K562 (cell line): ENCODE measurements around the gene RNF44. TPM values are rescaled to one million over a fixed set of nuclear protein-coding genes. Genes with fewer than 3 reads are reported as not detected.
"Not testable (repeated sequence)": the region's sequence is repeated elsewhere in the genome, so short reads cannot be mapped to it uniquely, and the experiment has no call there.

Experiments
- ATAC-seq: fragments of 200-7000 bp; cut with Tn5 transposase; 3 replicates; pipeline ENCODE4 v1.9.1; 2020; ENCODE audit warnings: moderate library complexity
- BruUV-seq: library from RNA; stranded (reverse); fragments of 400-500 nt; replicated peaks from 2 replicates; lab custom pipeline; 2021; lab: Mats Ljungman, UMichigan
- CTCF ChIA-PET: fragments of 300-600 bp; formaldehyde crosslinking; extraction: SDS; loops from one replicate; lab custom pipeline; 2021; ENCODE audit warnings: low intra/inter-chr PET ratio; lab: Yijun Ruan, JAX
- POLR2A ChIA-PET: fragments of 300-600, 350-650 bp; sonication (Branson Sonifier 250); formaldehyde crosslinking; extraction: SDS; loops from one replicate; lab custom pipeline; 2021; ENCODE audit warnings: antibody characterized with exemption, inconsistent platforms; lab: Yijun Ruan, JAX
- DNase-seq, 4 experiments: peaks; one replicate each; pipeline versions ENCODE4 v3.0.0 to v3.0.0-alpha.2; 2011 to 2018; ENCODE audit warnings: low spot score in 3 of 4, mixed read lengths in 3 of 4; ENCODE audit errors: extremely low read depth in 1 of 4
- FAIRE-seq: peaks from 2 replicates; lab custom pipeline; 2011; peaks lifted over from hg19 to GRCh38; lab: Jason Lieb, UNC
- H2AFZ ChIP-seq: 2 replicates; pipeline ENCODE4 v1.6.0; 2011; ENCODE audit warnings: low read depth, low read length, control low read depth, inconsistent platforms
- H3K27ac ChIP-seq: fragments of 200-600 bp; 3 replicates; pipeline ENCODE4 v1.8.0; 2011; ENCODE audit warnings: low read depth, mild to moderate bottlenecking, control low read depth, inconsistent platforms, low read length, moderate library complexity, mixed read lengths; ENCODE audit errors: extremely low read depth
- H3K27me3 ChIP-seq, 2 experiments: fragments of 300-600 bp in 1 of 2; 2 replicates in 1 of 2; 3 replicates in 1 of 2; pipeline versions ENCODE4 v1.6.0 to v1.8.0; 2011; ENCODE audit warnings: inconsistent platforms in 2 of 2, low read length in 2 of 2, mild to moderate bottlenecking in 1 of 2, mixed read lengths in 1 of 2, moderate library complexity in 1 of 2; ENCODE audit not compliant: control insufficient read depth in 2 of 2, insufficient read depth in 2 of 2
- H3K36me3 ChIP-seq: fragments of 300-600 bp; 3 replicates; pipeline ENCODE4 v1.8.0; 2011; ENCODE audit warnings: mild to moderate bottlenecking, low read length, inconsistent platforms; ENCODE audit not compliant: control insufficient read depth, insufficient read depth
- H3K4me1 ChIP-seq, 2 experiments: fragments of 200-600 bp in 1 of 2; replicated peaks in 1 of 2; 2 replicates in 1 of 2; 3 replicates in 1 of 2; pipeline versions ENCODE4 v1.5.1 to v1.8.0; 2011; ENCODE audit warnings: inconsistent platforms in 2 of 2, low read length in 2 of 2, mild to moderate bottlenecking in 1 of 2, mixed read lengths in 1 of 2, moderate library complexity in 1 of 2; ENCODE audit not compliant: control insufficient read depth in 2 of 2, insufficient read depth in 2 of 2
- H3K4me2 ChIP-seq: 2 replicates; pipeline ENCODE4 v1.6.1; 2011; ENCODE audit warnings: low read length, control low read depth, inconsistent platforms, mixed read lengths; ENCODE audit not compliant: insufficient read depth
- H3K4me3 ChIP-seq: fragments of 200-600 bp; sonication (generic), shearing (Covaris generic); 2 replicates; pipeline ENCODE4 v1.5.1; 2016; ENCODE audit warnings: control low read depth, inconsistent platforms
- H3K79me2 ChIP-seq: fragments of 200-600 bp; 3 replicates; pipeline ENCODE4 v1.8.0; 2011; ENCODE audit warnings: low read length, inconsistent platforms; ENCODE audit not compliant: control insufficient read depth, insufficient read depth
- H3K9ac ChIP-seq, 2 experiments: 2 replicates each; pipeline versions ENCODE4 v1.6.0 to v1.6.1; 2011; ENCODE audit warnings: low read depth in 2 of 2, low read length in 2 of 2, control low read depth in 1 of 2, inconsistent platforms in 1 of 2, mild to moderate bottlenecking in 1 of 2, mixed read lengths in 1 of 2; ENCODE audit not compliant: insufficient read depth in 1 of 2
- H3K9me1 ChIP-seq: one replicate; pipeline ENCODE4 v1.6.0; 2011; ENCODE audit warnings: inconsistent platforms, mild to moderate bottlenecking, low read length, moderate library complexity; ENCODE audit not compliant: control insufficient read depth, insufficient read depth
- H3K9me3 ChIP-seq: replicated peaks from 2 replicates; pipeline ENCODE4 v1.5.1; 2011; ENCODE audit warnings: low read depth, low read length, inconsistent platforms; ENCODE audit not compliant: control insufficient read depth, insufficient read depth
- H4K20me1 ChIP-seq: replicated peaks from 2 replicates; pipeline ENCODE4 v1.6.1; 2011; ENCODE audit warnings: low read length, inconsistent platforms, mixed read lengths; ENCODE audit not compliant: control insufficient read depth, insufficient read depth
- CREBBP ChIP-seq: IDR thresholded peaks from one replicate; pipeline ENCODE4 v1.6.1; 2012; ENCODE audit warnings: low read depth, mild to moderate bottlenecking, control low read depth, inconsistent platforms, low read length
- FOXA1 ChIP-seq: fragments of 450-650 bp; IDR thresholded peaks from 2 replicates; pipeline ENCODE4 v1.6.1; 2016; ENCODE audit warnings: mild to moderate bottlenecking, borderline replicate concordance
- PYGO2 ChIP-seq: fragments of 450-650 bp; IDR thresholded peaks from 2 replicates; pipeline ENCODE4 v1.6.1; 2016; ENCODE audit warnings: mild to moderate bottlenecking, missing genetic modification characterization, moderate library complexity, missing compliant biosample characterization
- TARDBP ChIP-seq: fragments of 450-650 bp; IDR thresholded peaks from 2 replicates; pipeline ENCODE4 v1.6.1; 2016
- ZNF121 ChIP-seq: sonication (generic); formaldehyde crosslinking; conservative IDR thresholded peaks from 2 replicates; pipeline ENCODE4 v1.8.0; 2022; ENCODE audit warnings: missing genetic modification reagents
- ZNF583 ChIP-seq: fragments of 250-450 bp; sonication (Bioruptor Pico); IDR thresholded peaks from 2 replicates; pipeline ENCODE4 v1.4.0; 2020
- WGBS: fragments of 100-300 bp; shearing (Covaris generic); methylation state at CpG from one replicate; pipeline ENCODE4 v1.1.6; 2016; ENCODE audit warnings: low coverage, mixed read lengths; ENCODE audit not compliant: insufficient coverage; ENCODE audit errors: missing lambda C conversion rate; 5-methylcytosine and 5-hydroxymethylcytosine counted together
- in situ Hi-C: fragments of 300-500 bp; cut with MboI; formaldehyde crosslinking; loops from 4 replicates; pipeline ENCODE4 v1.15.0; 2018; ENCODE audit warnings: inconsistent platforms, mixed read lengths
- intact Hi-C: fragments of 100-400 bp; cut with micrococcal nuclease; formaldehyde crosslinking; loops from 2 replicates; pipeline ENCODE4 v1.14.2; 2022
- polyA plus RNA-seq, 8 experiments: library from polyadenylated mRNA; depleted of rRNA in 4 of 8; stranded (reverse) in 5 of 8; unstranded in 3 of 8; fragments of >200 nt; fragmentation: Nextera tagmentation in 2 of 8; fragmentation: Illumina TruSeq in 1 of 8; extraction: Ambion mirVana in 2 of 8; extraction: Trizol in 1 of 8; gene quantifications; 2 replicates each; pipeline versions ENCODE4 v1.2.1 to v1.2.3, GENCODE V29; 2011 to 2014; ENCODE audit warnings: inconsistent platforms in 1 of 8, missing spikeins in 1 of 8
- total RNA-seq, 7 experiments: library from RNA; depleted of rRNA in 6 of 7; stranded (reverse); fragments of >200 nt in 6 of 7; fragmentation: Illumina TruSeq in 2 of 7; extraction: Trizol in 2 of 7; gene quantifications; 2 replicates each; pipeline versions ENCODE4 v1.2.1 to v1.2.3, GENCODE V29; 2011 to 2021; ENCODE audit warnings: low replicate concordance in 1 of 7
- TF ChIP-seq, protein P1 (sequence below): fragments of 250-450 bp; sonication (Bioruptor Pico); IDR thresholded peaks from 2 replicates; pipeline ENCODE4 v1.8.0; 2021; ENCODE audit warnings: borderline replicate concordance, mild to moderate bottlenecking, moderate library complexity; ENCODE audit not compliant: poor library complexity, severe bottlenecking
- TF ChIP-seq, protein P2 (sequence below): fragments of 450-650 bp; IDR thresholded peaks from 2 replicates; pipeline ENCODE4 v1.6.1; 2017; ENCODE audit warnings: antibody characterized with exemption, mild to moderate bottlenecking
- TF ChIP-seq, protein P3 (sequence below): sonication (generic); formaldehyde crosslinking; IDR thresholded peaks from 2 replicates; pipeline ENCODE4 v1.8.0; 2022; ENCODE audit warnings: mild to moderate bottlenecking, missing genetic modification reagents

Gene RNF44
- total and polyA plus RNA-seq, 9 of the 15 experiments (the other 6 are each of a cell fraction or from before 2014, with no cell fraction given), result 1.6 to 82.6 (median 7.4) TPM

GRCh38 chr5:176487160-176487559, 50.0 kb downstream of the RNF44 start:
- BruUV-seq, POLR2A ChIA-PET, H3K9ac ChIP-seq, FAIRE-seq, H2AFZ ChIP-seq, H3K4me1 ChIP-seq, H3K27me3 ChIP-seq, H3K9me1 ChIP-seq, H3K4me2 ChIP-seq, DNase-seq, ATAC-seq, H4K20me1 ChIP-seq, H3K27ac ChIP-seq, in situ Hi-C loops, H3K9me3 ChIP-seq, CTCF ChIA-PET, H3K4me3 ChIP-seq: not testable (repeated sequence)
- peaks cover 20% of the 10 kb centered on the region for H3K79me2 ChIP-seq
- peaks cover 81% of the 10 kb centered on the region for H3K36me3 ChIP-seq
- TF ChIP-seq ZNF121 (CRISPR knock-in tag), result peak; percentile 87
- WGBS, result 96% methylated on average over 4 of the region's 4 CpGs
- intact Hi-C loops, result loop anchor here (10.0 kb wide), 1 partner anchor 72 kb away; the partner anchor contains the start of gene CLTB

DNA sequence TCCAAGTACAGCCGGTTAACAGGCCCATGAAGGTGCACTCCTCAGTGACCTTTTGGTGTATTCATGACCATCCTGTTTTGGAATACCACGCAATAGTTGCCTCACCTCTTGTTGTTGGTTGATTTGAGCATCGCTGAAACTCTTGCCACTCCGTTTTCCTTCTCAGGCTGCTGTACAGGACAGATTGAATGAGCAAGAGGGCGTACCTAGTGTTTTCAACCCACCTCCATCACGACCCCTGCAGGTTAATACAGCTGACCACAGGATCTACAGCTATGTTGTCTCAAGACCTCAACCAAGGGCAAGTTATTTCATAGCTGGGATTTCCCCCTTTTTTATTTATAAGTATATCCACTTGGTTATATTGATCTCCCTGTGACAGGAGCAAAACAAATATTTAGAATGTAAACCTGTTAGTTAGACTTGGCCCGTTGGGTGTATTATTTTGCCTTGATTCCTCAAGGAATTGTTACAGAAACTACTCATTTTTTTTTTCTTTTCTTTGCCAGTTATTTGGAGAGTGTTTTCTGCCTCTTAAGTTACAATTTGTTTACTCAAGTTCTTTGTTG, 50.9 kb downstream of the RNF44 start:
- Histone ChIP-seq H3K9me1 (no peaks in the 10 kb centered on the region), H3K36me3 (peaks cover 78% of the 10 kb centered on the region), H3K27me3 (no peaks in the 10 kb centered on the region), H3K79me2 (peaks cover 27% of the 10 kb centered on the region), H3K27ac (no peak overlapping the region), H4K20me1 (no peaks in the 10 kb centered on the region), H2AFZ (no peak overlapping the region), H3K4me1 (peaks cover 0 to 4% of the 10 kb centered on the region in 2 experiments; a peak in 2 of 5 replicates), H3K4me2 (no peak overlapping the region), H3K9me3 (no peaks in the 10 kb centered on the region), H3K9ac (no peak overlapping the region), H3K4me3 (no peak overlapping the region)
- no TSS peak for BruUV-seq
- ATAC-seq, result no peak
- ChIA-PET CTCF (no interaction called here), POLR2A (interaction anchor here (0.7 kb wide), 1 partner anchor 49 kb away, joined by 3 read pairs; no protein-coding TSS in a partner anchor)
- no peak for FAIRE-seq
- no peak for DNase-seq
- intact Hi-C loops (loop anchor here (10.0 kb wide), 1 partner anchor 71 kb away; the partner anchor contains the start of gene CLTB), in situ Hi-C loops (no loop called here)
- WGBS, result 87% methylated on average over 7 of the region's 7 CpGs
- TF ChIP-seq CREBBP, result no peak
- TF ChIP-seq, protein P1, sequence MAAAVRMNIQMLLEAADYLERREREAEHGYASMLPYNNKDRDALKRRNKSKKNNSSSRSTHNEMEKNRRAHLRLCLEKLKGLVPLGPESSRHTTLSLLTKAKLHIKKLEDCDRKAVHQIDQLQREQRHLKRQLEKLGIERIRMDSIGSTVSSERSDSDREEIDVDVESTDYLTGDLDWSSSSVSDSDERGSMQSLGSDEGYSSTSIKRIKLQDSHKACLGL (CRISPR knock-in tag), result no peak
- no peak for TF ChIP-seq FOXA1
- TF ChIP-seq, protein P2, sequence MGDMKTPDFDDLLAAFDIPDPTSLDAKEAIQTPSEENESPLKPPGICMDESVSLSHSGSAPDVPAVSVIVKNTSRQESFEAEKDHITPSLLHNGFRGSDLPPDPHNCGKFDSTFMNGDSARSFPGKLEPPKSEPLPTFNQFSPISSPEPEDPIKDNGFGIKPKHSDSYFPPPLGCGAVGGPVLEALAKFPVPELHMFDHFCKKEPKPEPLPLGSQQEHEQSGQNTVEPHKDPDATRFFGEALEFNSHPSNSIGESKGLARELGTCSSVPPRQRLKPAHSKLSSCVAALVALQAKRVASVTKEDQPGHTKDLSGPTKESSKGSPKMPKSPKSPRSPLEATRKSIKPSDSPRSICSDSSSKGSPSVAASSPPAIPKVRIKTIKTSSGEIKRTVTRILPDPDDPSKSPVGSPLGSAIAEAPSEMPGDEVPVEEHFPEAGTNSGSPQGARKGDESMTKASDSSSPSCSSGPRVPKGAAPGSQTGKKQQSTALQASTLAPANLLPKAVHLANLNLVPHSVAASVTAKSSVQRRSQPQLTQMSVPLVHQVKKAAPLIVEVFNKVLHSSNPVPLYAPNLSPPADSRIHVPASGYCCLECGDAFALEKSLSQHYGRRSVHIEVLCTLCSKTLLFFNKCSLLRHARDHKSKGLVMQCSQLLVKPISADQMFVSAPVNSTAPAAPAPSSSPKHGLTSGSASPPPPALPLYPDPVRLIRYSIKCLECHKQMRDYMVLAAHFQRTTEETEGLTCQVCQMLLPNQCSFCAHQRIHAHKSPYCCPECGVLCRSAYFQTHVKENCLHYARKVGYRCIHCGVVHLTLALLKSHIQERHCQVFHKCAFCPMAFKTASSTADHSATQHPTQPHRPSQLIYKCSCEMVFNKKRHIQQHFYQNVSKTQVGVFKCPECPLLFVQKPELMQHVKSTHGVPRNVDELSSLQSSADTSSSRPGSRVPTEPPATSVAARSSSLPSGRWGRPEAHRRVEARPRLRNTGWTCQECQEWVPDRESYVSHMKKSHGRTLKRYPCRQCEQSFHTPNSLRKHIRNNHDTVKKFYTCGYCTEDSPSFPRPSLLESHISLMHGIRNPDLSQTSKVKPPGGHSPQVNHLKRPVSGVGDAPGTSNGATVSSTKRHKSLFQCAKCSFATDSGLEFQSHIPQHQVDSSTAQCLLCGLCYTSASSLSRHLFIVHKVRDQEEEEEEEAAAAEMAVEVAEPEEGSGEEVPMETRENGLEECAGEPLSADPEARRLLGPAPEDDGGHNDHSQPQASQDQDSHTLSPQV, result no peak
- TF ChIP-seq PYGO2, result no peak
- TF ChIP-seq, protein P3, sequence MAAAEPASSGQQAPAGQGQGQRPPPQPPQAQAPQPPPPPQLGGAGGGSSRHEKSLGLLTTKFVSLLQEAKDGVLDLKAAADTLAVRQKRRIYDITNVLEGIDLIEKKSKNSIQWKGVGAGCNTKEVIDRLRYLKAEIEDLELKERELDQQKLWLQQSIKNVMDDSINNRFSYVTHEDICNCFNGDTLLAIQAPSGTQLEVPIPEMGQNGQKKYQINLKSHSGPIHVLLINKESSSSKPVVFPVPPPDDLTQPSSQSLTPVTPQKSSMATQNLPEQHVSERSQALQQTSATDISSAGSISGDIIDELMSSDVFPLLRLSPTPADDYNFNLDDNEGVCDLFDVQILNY, result no peak
- TF ChIP-seq TARDBP, result no peak
- TF ChIP-seq ZNF583, result no peak
